Raji (cell line): ENCODE measurements around the gene PTPN5.

Experiments used
- POLR2A ChIP-seq: IDR thresholded peaks from 2 replicates; pipeline ENCODE4 v1.6.1; 2011; ENCODE audit warnings: low read depth, low read length, control low read depth; ENCODE audit not compliant: insufficient read depth

The PTPN5 gene

GRCh38 chr11:18791207-18791968 lies at the start of gene PTPN5:
PTPN5 (minus strand) TSS chr11:18791798; CDS start chr11:18771958, 19,840 bp downstream.
- no peak for TF ChIP-seq POLR2A

DNA sequence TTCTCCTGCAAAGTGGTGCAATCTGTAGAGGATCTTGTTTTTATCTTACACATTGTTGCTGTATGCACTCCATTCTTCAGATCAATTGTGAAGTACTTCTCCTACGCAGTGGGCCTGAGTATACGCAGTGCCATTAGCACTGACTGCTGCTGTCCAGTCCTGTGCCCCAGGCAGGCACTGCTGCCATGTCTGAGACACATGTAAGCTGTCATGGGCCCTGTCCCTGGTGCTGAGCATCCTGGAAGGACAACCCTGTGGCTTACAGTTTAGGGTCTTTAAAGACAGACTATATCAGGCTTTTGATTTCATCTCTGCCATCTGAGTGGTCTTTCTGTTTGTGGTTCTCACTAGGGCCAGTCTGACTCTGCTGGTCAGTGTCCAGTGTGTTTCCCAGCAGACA lies 44.8 kb upstream of the PTPN5 start:
- TF ChIP-seq POLR2A: no peak

DNA sequence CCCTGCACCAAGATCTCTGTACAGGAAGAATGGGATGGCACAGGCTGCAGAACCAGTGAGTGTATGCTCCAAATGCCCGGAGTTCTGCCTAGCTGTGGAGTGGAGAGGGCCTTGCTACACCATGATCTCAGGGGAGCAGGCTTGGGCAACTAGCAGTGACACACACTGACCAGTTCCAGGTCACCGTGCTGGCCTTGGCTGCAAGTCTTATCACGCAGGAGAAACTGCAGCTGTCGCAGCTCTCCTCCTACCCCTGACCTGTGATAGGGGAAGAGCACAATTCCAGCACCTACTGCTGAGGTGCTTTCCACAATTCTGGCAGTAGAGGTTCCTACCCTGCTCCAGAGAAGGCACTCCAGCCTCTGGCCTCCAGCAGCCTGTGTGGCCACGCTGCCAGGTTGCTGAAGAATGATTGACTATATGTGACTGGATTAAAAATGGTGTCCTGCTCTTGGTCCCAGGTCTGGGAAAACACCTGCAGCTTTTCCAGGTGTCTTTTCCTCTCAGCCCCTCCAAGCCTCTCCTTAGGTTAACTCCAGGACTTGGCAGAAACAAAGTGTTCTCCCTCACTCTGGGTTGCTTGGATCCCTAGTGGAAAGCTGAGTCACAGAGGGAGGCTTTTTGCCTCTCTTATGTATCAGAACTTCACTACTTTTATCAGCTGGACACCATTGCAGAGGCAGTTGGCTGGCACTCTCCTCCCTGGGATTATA lies 43.3 kb upstream of the PTPN5 start:
- TF ChIP-seq POLR2A: no peak

DNA sequence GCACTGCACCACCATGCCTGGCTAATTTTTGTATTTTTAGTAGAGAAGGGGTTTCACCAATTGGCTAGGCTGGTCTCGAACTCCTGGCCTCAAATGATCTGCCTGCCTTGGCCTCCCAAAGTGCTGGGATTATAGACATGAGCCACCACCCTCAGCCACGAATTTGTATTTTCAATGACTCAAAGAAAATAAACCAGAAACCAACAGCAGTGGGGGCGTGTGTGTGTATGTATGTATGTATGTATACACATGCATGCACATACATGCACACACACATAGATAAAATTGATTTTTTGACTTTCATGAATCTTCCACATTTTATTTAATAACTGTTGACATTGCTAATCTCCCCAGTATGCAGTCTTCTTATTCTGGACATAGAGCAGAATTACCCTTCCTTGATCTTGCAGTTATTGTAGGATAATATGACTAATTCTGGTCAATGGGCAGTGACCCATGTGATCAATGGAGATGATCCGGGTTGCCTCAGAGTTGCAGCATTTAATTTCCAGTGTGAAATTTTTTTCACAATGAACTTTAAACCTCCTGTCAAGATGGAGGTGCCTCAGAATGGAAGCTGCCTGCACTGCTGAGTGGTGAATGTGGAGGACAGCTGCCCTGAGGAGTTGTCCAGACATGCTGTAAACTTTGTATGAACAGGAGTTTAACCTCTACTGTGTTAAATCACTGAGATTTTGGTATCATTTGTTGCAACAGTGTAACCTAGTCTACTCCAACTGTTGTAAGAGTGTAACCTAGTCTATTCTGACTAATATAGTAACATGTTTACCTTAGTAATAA lies 12.8 kb upstream of the PTPN5 start:
- no peak for TF ChIP-seq POLR2A

- no peak for TF ChIP-seq POLR2A
Observed at GRCh38 chr11:18802381-18803257, 11.0 kb upstream of the PTPN5 start.

DNA sequence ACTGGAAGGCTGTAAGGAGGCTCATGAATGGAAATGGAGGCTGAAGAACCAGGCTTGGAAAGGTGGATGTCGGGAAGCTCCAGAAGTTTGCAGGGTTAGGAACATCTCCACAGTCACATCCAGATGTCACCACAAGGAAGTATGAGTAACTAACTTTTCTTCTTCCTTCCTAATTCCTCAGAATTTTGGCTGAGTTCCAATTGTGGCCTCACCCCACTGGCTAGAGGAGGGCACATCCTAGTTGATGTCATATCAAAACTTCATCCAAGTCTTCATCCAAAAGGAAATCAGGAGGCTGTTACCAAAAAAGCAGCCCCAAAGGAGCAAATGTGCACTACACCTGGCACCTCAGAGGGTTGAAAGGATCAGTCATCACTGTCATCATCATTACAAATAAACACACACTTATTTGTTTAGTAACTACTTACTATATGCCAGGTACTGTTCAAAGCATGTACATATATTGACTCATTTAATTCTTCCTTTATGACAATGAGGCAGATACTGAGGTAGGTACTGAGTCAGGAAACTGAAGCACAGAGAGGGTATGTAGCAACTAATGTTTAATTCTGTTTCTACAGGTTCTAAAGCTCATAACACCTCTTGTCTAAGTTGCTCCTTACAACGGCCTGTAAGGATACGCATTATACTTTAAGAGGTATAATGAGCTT lies 7.3 kb upstream of the PTPN5 start:
- TF ChIP-seq POLR2A: no peak

- TF ChIP-seq POLR2A: no peak
Observed at GRCh38 chr11:18794956-18795355, 3.4 kb upstream of the PTPN5 start.

GRCh38 chr11:18792827-18793226 lies 1.2 kb upstream of the PTPN5 start:
- TF ChIP-seq POLR2A: no peak

- no peak for TF ChIP-seq POLR2A
Observed at GRCh38 chr11:18791969-18792628, 501 bp upstream of the PTPN5 start.

GRCh38 chr11:18790883-18791206 lies 753 bp downstream of the PTPN5 start:
- no peak for TF ChIP-seq POLR2A

- TF ChIP-seq POLR2A: no peak
Observed at GRCh38 chr11:18789942-18790341, 1.7 kb downstream of the PTPN5 start.

DNA sequence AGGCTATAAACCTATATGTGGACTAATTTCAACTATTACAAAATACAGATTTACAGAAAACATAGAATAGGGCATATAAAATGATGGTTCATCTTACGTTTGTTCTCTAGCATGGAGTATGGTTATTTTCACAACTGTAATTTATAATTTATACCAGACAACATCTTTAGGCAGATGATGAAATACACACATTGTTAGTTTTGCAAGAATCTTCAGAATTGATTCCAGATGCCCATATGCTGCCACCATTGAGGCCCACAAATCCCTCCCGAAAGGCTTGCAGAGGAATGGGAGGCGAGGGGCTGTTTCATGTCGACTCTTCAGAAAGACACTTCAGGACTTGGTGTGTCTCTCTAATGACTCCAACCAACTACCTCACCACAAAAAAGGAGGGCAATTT lies 6.2 kb downstream of the PTPN5 start:
- TF ChIP-seq POLR2A: no peak

- no peak for TF ChIP-seq POLR2A
Observed at GRCh38 chr11:18780896-18781295, 10.7 kb downstream of the PTPN5 start.

- TF ChIP-seq POLR2A: no peak
Observed at GRCh38 chr11:18780329-18780728, 11.3 kb downstream of the PTPN5 start.
